GM21367 (cell line): Measurements from ENCODE around the gene GLP1R.
"Not testable (repeated sequence)": the region's sequence is repeated elsewhere in the genome, so short reads cannot be mapped to it uniquely, and the experiment has no call there.

Source experiments
- ATAC-seq: cut with Tn5 transposase; IDR thresholded peaks from one replicate; pipeline ENCODE4 v1.9.1; 2021; ENCODE audit not compliant: unreplicated experiment

GLP1R gene

DNA sequence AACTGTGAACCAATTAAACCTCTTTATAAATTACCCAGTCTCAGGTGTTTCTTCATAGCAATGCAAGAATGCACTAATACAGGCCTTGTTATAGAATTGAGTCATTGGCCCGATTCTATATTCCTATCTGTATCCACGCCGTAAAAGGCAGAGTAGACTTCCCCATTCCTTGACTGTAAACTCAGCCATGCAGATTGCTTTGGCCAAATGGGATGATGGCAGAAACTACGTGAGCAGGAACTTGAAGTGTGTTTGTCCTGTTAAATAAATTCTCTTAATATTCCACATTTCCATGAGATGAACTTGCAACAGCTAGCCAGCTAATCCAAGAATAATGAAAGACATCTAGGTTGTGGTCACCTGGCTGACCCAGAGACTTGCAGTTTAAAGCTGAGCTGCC, 70.3 kb downstream of the GLP1R start:
- no peak for ATAC-seq

DNA sequence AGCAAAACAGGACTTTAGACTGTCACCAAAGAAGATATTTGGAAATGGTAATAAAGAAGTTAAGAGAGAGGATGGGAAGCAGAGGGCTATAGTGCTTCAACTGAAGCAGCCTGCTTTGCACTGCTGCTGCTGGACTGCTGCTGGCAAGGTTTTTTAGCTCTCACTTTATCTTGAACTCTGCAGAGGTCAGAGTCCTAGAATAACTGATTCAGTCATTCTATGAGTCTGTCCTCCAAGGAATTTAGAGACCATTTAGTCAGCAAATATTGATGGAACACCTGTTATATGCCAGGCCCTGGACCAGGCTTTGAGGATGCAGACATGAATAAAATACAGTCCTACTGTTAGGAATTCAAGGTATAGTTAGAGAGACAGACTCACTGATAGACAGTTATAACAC, 75.5 kb downstream of the GLP1R start:
- no peak for ATAC-seq

- no peak for ATAC-seq
Measured at GRCh38 chr6:39128106-39128505, 79.5 kb downstream of the GLP1R start.

DNA sequence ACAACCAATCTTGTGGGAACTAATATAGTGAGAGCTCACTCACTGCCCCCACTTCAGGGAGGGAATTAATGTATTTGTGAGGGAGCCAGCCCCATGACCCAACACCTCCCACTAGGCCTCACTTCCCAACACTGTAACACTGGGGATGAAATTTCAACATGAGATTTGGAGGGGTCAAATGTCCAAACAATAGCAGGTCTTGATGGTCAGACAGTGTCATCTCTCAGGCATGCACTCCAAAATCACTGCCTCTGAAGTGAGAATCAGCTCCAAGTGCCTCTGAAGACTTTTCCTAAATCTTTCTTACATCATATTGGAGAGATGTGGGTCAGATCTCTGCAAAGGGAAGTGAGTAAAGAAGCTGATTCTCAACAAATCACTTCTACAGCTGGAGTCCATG, 80.3 kb downstream of the GLP1R start:
- ATAC-seq: no peak

GRCh38 chr6:39130691-39131090, 82.1 kb downstream of the GLP1R start:
- no peak for ATAC-seq

GRCh38 chr6:39134761-39135160, 86.2 kb downstream of the GLP1R start:
- not testable (repeated sequence) for ATAC-seq

DNA sequence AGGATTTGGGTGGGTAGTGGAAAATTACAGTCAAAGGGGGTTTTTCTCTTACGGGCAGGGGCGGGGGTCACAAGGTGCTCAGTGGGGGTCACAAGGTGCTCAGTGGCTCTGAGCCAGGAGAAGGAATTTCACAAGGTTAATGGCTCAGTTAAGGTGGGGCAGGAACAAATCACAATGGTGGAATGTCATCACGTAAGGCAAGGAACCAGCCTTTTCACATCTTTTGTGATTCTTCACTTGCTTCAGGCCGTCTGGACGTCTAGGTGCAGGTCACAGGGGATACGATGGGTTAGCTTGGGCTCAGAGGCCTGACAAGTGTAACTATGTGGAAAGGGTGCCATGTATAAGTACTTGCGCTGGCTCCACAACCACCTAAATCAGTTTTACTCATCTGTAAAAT, 87.6 kb downstream of the GLP1R start:
- ATAC-seq: not testable (repeated sequence)

GRCh38 chr6:39137245-39137644, 88.7 kb downstream of the GLP1R start:
- ATAC-seq: no peak
